HEK293 (cell line): ENCODE results near the gene SYNGR1.

Experiments
- FEZF1 ChIP-seq: fragments of 450-650 bp; formaldehyde crosslinking; IDR thresholded peaks from 2 replicates; pipeline ENCODE4 v1.5.1; 2016; ENCODE audit warnings: missing biosample characterization, missing genetic modification characterization
- HOXC10 ChIP-seq: sonication (generic); formaldehyde crosslinking; IDR thresholded peaks from 2 replicates; pipeline ENCODE4 v1.8.1; 2023; ENCODE audit warnings: mild to moderate bottlenecking, missing genetic modification reagents
- KLF9 ChIP-seq: fragments of 450-650 bp; formaldehyde crosslinking; IDR thresholded peaks from 2 replicates; pipeline ENCODE4 v1.5.1; 2016; ENCODE audit warnings: missing biosample characterization, missing genetic modification characterization, low read depth
- MYNN ChIP-seq: fragments of 450-650 bp; formaldehyde crosslinking; IDR thresholded peaks from 2 replicates; pipeline ENCODE4 v1.5.1; 2016; ENCODE audit warnings: missing biosample characterization, missing genetic modification characterization, borderline replicate concordance
- PRDM10 ChIP-seq: fragments of 450-650 bp; formaldehyde crosslinking; IDR thresholded peaks from 2 replicates; pipeline ENCODE4 v1.5.1; 2016; ENCODE audit warnings: missing biosample characterization, missing genetic modification characterization
- YY1 ChIP-seq: fragments of 450-650 bp; formaldehyde crosslinking; IDR thresholded peaks from 2 replicates; pipeline ENCODE4 v1.5.1; 2018; ENCODE audit warnings: missing biosample characterization, missing genetic modification characterization
- ZBTB17 ChIP-seq: fragments of 450-650 bp; formaldehyde crosslinking; IDR thresholded peaks from 2 replicates; pipeline ENCODE4 v1.5.1; 2016; ENCODE audit warnings: missing biosample characterization, missing genetic modification characterization
- ZEB2 ChIP-seq: fragments of 450-650 bp; formaldehyde crosslinking; IDR thresholded peaks from 2 replicates; pipeline ENCODE4 v1.5.1; 2016; ENCODE audit warnings: missing biosample characterization, missing genetic modification characterization
- ZNF112 ChIP-seq: fragments of 450-650 bp; formaldehyde crosslinking; IDR thresholded peaks from 2 replicates; pipeline ENCODE4 v1.5.0; 2017; ENCODE audit warnings: missing biosample characterization, missing genetic modification characterization
- ZNF132 ChIP-seq: fragments of 450-650 bp; formaldehyde crosslinking; IDR thresholded peaks from 2 replicates; pipeline ENCODE4 v1.5.1; 2017; ENCODE audit warnings: missing biosample characterization, missing genetic modification characterization, borderline replicate concordance
- ZNF184 ChIP-seq: fragments of 450-650 bp; IDR thresholded peaks from 2 replicates; pipeline ENCODE4 v1.5.1; 2018; ENCODE audit warnings: missing biosample characterization, mild to moderate bottlenecking, missing genetic modification characterization
- ZNF302 ChIP-seq: fragments of 450-650 bp; formaldehyde crosslinking; IDR thresholded peaks from 2 replicates; pipeline ENCODE4 v1.5.1; 2016; ENCODE audit warnings: missing biosample characterization, missing genetic modification characterization, low read depth
- ZNF324 ChIP-seq: fragments of 450-650 bp; formaldehyde crosslinking; IDR thresholded peaks from 2 replicates; pipeline ENCODE4 v1.5.1; 2016; ENCODE audit warnings: missing biosample characterization, missing genetic modification characterization
- ZNF596 ChIP-seq: fragments of 450-650 bp; IDR thresholded peaks from 2 replicates; pipeline ENCODE4 v1.5.0; 2018; ENCODE audit warnings: missing biosample characterization, mild to moderate bottlenecking, missing genetic modification characterization, moderate library complexity
- ZNF600 ChIP-seq: fragments of 450-650 bp; formaldehyde crosslinking; IDR thresholded peaks from 2 replicates; pipeline ENCODE4 v1.5.1; 2016; ENCODE audit warnings: missing biosample characterization, missing genetic modification characterization
- ZNF623 ChIP-seq: fragments of 450-650 bp; formaldehyde crosslinking; IDR thresholded peaks from 2 replicates; pipeline ENCODE4 v1.5.1; 2016; ENCODE audit warnings: missing biosample characterization, missing genetic modification characterization
- ZNF629 ChIP-seq: fragments of 450-650 bp; formaldehyde crosslinking; IDR thresholded peaks from 2 replicates; pipeline ENCODE4 v1.5.1; 2017; ENCODE audit warnings: missing biosample characterization, missing genetic modification characterization
- ZNF660 ChIP-seq: fragments of 450-650 bp; IDR thresholded peaks from 2 replicates; pipeline ENCODE4 v1.5.1; 2018; ENCODE audit warnings: missing biosample characterization, mild to moderate bottlenecking, missing genetic modification characterization
- ZNF664 ChIP-seq: fragments of 450-650 bp; formaldehyde crosslinking; IDR thresholded peaks from 2 replicates; pipeline ENCODE4 v1.5.1; 2016; ENCODE audit warnings: missing biosample characterization, missing genetic modification characterization
- ZNF76 ChIP-seq: fragments of 450-650 bp; formaldehyde crosslinking; IDR thresholded peaks from 2 replicates; pipeline ENCODE4; 2016; ENCODE audit warnings: low read depth, missing biosample characterization, missing genetic modification characterization, borderline replicate concordance
- ZNF777 ChIP-seq: fragments of 450-650 bp; formaldehyde crosslinking; IDR thresholded peaks from 2 replicates; pipeline ENCODE4 v1.5.1; 2017; ENCODE audit warnings: missing biosample characterization, missing genetic modification characterization, borderline replicate concordance
- ZNF785 ChIP-seq: fragments of 450-650 bp; formaldehyde crosslinking; IDR thresholded peaks from 2 replicates; pipeline ENCODE4 v1.5.1; 2016; ENCODE audit warnings: missing biosample characterization, missing genetic modification characterization
- ZNF843 ChIP-seq: fragments of 450-650 bp; formaldehyde crosslinking; IDR thresholded peaks from 2 replicates; pipeline ENCODE4 v1.5.1; 2016; ENCODE audit warnings: missing biosample characterization, missing genetic modification characterization
- TF ChIP-seq, protein P1 (sequence below): fragments of 450-650 bp; formaldehyde crosslinking; IDR thresholded peaks from 2 replicates; pipeline ENCODE4 v1.5.1; 2016; ENCODE audit warnings: missing biosample characterization, missing genetic modification characterization
- TF ChIP-seq, protein P2 (sequence below): fragments of 450-650 bp; formaldehyde crosslinking; IDR thresholded peaks from 2 replicates; pipeline ENCODE4 v1.5.1; 2016; ENCODE audit warnings: missing biosample characterization, missing genetic modification characterization, borderline replicate concordance
- TF ChIP-seq, protein P3 (sequence below): fragments of 450-650 bp; formaldehyde crosslinking; conservative IDR thresholded peaks from 2 replicates; pipeline ENCODE4 v1.5.1; 2016; ENCODE audit warnings: low read depth, missing biosample characterization, missing genetic modification characterization

SYNGR1 gene

GRCh38 chr22:39316440-39317083 is 33.2 kb upstream of the SYNGR1 start (continued):
- TF ChIP-seq, protein P1, sequence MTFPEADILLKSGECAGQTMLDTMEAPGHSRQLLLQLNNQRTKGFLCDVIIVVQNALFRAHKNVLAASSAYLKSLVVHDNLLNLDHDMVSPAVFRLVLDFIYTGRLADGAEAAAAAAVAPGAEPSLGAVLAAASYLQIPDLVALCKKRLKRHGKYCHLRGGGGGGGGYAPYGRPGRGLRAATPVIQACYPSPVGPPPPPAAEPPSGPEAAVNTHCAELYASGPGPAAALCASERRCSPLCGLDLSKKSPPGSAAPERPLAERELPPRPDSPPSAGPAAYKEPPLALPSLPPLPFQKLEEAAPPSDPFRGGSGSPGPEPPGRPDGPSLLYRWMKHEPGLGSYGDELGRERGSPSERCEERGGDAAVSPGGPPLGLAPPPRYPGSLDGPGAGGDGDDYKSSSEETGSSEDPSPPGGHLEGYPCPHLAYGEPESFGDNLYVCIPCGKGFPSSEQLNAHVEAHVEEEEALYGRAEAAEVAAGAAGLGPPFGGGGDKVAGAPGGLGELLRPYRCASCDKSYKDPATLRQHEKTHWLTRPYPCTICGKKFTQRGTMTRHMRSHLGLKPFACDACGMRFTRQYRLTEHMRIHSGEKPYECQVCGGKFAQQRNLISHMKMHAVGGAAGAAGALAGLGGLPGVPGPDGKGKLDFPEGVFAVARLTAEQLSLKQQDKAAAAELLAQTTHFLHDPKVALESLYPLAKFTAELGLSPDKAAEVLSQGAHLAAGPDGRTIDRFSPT (tag by site-specific recombination), result peak; percentile 96
- peak; percentile 83 for TF ChIP-seq ZNF76
- TF ChIP-seq, protein P2, sequence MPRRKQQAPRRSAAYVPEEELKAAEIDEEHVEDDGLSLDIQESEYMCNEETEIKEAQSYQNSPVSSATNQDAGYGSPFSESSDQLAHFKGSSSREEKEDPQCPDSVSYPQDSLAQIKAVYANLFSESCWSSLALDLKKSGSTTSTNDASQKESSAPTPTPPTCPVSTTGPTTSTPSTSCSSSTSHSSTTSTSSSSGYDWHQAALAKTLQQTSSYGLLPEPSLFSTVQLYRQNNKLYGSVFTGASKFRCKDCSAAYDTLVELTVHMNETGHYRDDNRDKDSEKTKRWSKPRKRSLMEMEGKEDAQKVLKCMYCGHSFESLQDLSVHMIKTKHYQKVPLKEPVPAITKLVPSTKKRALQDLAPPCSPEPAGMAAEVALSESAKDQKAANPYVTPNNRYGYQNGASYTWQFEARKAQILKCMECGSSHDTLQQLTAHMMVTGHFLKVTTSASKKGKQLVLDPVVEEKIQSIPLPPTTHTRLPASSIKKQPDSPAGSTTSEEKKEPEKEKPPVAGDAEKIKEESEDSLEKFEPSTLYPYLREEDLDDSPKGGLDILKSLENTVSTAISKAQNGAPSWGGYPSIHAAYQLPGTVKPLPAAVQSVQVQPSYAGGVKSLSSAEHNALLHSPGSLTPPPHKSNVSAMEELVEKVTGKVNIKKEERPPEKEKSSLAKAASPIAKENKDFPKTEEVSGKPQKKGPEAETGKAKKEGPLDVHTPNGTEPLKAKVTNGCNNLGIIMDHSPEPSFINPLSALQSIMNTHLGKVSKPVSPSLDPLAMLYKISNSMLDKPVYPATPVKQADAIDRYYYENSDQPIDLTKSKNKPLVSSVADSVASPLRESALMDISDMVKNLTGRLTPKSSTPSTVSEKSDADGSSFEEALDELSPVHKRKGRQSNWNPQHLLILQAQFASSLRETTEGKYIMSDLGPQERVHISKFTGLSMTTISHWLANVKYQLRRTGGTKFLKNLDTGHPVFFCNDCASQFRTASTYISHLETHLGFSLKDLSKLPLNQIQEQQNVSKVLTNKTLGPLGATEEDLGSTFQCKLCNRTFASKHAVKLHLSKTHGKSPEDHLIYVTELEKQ (tag by site-specific recombination), result 0 out of 2 replicates have a peak, but pooled peaks have one; percentile 7
- no peak for TF ChIP-seq ZNF843
- peak; percentile 74; the same call in 1 of the 2 replicates for TF ChIP-seq ZNF184 (tag by site-specific recombination)
- TF ChIP-seq FEZF1 (tag by site-specific recombination), result peak; percentile 48
- TF ChIP-seq ZNF112 (tag by site-specific recombination), result no peak
- TF ChIP-seq ZNF664 (tag by site-specific recombination), result no peak
- peak; percentile 93 for TF ChIP-seq ZEB2 (tag by site-specific recombination)
- no peak for TF ChIP-seq YY1 (tag by site-specific recombination)
- no peak for TF ChIP-seq ZNF785 (tag by site-specific recombination)
- no peak for TF ChIP-seq ZNF777
- no peak for TF ChIP-seq ZNF302 (tag by site-specific recombination)
- peak; percentile 54 for TF ChIP-seq ZNF629
- 0 out of 2 replicates have a peak, but pooled peaks have one; percentile 28 for TF ChIP-seq ZNF600 (tag by site-specific recombination)
- TF ChIP-seq, protein P3, sequence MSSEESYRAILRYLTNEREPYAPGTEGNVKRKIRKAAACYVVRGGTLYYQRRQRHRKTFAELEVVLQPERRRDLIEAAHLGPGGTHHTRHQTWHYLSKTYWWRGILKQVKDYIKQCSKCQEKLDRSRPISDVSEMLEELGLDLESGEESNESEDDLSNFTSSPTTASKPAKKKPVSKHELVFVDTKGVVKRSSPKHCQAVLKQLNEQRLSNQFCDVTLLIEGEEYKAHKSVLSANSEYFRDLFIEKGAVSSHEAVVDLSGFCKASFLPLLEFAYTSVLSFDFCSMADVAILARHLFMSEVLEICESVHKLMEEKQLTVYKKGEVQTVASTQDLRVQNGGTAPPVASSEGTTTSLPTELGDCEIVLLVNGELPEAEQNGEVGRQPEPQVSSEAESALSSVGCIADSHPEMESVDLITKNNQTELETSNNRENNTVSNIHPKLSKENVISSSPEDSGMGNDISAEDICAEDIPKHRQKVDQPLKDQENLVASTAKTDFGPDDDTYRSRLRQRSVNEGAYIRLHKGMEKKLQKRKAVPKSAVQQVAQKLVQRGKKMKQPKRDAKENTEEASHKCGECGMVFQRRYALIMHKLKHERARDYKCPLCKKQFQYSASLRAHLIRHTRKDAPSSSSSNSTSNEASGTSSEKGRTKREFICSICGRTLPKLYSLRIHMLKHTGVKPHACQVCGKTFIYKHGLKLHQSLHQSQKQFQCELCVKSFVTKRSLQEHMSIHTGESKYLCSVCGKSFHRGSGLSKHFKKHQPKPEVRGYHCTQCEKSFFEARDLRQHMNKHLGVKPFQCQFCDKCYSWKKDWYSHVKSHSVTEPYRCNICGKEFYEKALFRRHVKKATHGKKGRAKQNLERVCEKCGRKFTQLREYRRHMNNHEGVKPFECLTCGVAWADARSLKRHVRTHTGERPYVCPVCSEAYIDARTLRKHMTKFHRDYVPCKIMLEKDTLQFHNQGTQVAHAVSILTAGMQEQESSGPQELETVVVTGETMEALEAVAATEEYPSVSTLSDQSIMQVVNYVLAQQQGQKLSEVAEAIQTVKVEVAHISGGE (tag by site-specific recombination), result no peak
- no peak for TF ChIP-seq ZNF596 (tag by site-specific recombination)
- TF ChIP-seq ZNF660 (tag by site-specific recombination), result peak; percentile 86
- TF ChIP-seq ZBTB17 (tag by site-specific recombination), result peak; percentile 69
- TF ChIP-seq ZNF132, result no peak
- TF ChIP-seq KLF9 (tag by site-specific recombination), result peak; percentile 18; the same call in 1 of the 2 replicates
- peak; percentile 71; the same call in 1 of the 2 replicates for TF ChIP-seq ZNF324 (tag by site-specific recombination)
- no peak for TF ChIP-seq HOXC10
- TF ChIP-seq ZNF623 (tag by site-specific recombination), result no peak
- TF ChIP-seq PRDM10, result peak; percentile 96
- no peak for TF ChIP-seq MYNN (tag by site-specific recombination)
